Neural progenitor cell (in vitro differentiated cells): ENCODE results near the gene IQSEC3.
"Not testable (repeated sequence)": the region's sequence is repeated elsewhere in the genome, so short reads cannot be mapped to it uniquely, and the experiment has no call there.

Experiments
- CTCF ChIP-seq: fragments of 200-600 bp; sonication (generic); IDR thresholded peaks from 2 replicates; pipeline ENCODE4 v1.5.1; 2017; ENCODE audit warnings: antibody characterized with exemption, mild to moderate bottlenecking
- EZH2phosphoT487 ChIP-seq: fragments of 200-600 bp; sonication (generic); IDR thresholded peaks from 2 replicates; pipeline ENCODE4 v1.6.1; 2017; ENCODE audit warnings: antibody characterized with exemption

DNA sequence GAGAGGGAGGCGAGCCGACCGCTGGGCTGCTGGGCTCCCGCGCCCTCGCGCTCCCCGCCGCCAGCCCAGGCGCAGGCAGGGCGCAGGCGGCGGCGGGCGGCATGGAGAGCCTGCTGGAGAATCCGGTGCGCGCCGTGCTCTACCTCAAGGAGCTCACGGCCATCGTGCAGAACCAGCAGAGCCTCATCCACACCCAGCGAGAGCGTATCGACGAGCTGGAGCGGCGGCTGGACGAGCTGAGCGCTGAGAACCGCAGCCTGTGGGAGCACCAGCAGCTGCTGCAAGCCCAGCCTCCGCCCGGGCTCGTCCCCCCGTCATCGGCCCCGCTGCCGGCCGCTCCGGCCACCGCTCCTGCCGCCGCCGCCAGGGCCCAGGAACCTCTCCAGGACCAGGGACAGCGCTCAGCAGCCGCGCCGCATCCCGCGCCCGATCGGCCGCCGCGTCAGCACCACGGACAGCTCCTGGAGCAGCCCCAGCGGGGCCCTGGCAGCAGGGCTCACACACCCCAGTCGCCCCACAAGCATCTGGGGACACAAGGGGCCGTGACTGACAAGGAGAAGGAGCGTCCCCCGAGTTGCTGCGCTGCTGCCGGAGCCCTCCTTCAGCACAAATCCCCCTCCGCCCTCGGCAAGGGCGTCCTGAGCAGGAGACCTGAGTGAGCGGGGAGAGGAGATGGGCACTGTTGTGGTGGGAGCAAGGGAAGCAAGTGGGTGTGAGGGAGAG, 376 bp downstream of the IQSEC3 start:
- not testable (repeated sequence) for TF ChIP-seq CTCF, EZH2phosphoT487
